ENCODE data around the gene PLB1. TPM values are rescaled to one million over a fixed set of nuclear protein-coding genes. Genes with fewer than 3 reads are reported as not detected.

PLB1 gene
- total RNA-seq, 1 experiment from 2014 or later = 2.4 TPM

DNA sequence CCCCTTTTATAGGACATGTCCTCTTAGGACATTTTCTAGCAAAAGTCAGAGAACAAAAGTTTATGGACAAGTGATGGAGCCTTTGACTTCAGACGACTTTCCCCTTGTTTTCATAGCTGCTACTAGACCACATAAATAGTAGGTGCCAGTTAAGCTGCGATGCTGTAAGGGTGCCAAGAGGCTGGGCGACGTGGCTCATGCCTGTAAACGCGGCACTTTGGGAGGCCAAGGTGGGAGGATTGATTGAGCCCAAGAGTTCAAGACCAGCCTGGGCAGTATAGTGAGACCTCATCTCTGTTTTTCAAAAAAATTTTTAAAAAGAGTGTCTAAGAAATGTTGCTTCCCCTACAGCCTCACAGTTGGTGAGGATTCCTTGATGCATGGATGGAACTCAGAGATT is 2.2 kb upstream of the PLB1 start:
- in situ Hi-C loops (cut with HindIII; ENCODE audit: low sequenced_read_pairs) = no loop called here
- DNase-seq (ENCODE audit: low spot score) = no peak

GRCh38 chr2:28496781-28497180 is 921 bp downstream of the PLB1 start:
- in situ Hi-C loops (cut with HindIII; ENCODE audit: low sequenced_read_pairs) = no loop called here
- no peak for DNase-seq (ENCODE audit: low spot score)

GRCh38 chr2:28497206-28497605 is 1.3 kb downstream of the PLB1 start:
- in situ Hi-C loops (cut with HindIII; ENCODE audit: low sequenced_read_pairs) = no loop called here
- no peak for DNase-seq (ENCODE audit: low spot score)

- in situ Hi-C loops (cut with HindIII; ENCODE audit: low sequenced_read_pairs) = no loop called here
- DNase-seq (ENCODE audit: low spot score) = no peak
Measured at GRCh38 chr2:28499282-28499681, 3.4 kb downstream of the PLB1 start.

GRCh38 chr2:28505361-28505760 is 9.5 kb downstream of the PLB1 start:
- DNase-seq (ENCODE audit: low spot score) = no peak
- in situ Hi-C loops (cut with HindIII; ENCODE audit: low sequenced_read_pairs) = no loop called here

DNA sequence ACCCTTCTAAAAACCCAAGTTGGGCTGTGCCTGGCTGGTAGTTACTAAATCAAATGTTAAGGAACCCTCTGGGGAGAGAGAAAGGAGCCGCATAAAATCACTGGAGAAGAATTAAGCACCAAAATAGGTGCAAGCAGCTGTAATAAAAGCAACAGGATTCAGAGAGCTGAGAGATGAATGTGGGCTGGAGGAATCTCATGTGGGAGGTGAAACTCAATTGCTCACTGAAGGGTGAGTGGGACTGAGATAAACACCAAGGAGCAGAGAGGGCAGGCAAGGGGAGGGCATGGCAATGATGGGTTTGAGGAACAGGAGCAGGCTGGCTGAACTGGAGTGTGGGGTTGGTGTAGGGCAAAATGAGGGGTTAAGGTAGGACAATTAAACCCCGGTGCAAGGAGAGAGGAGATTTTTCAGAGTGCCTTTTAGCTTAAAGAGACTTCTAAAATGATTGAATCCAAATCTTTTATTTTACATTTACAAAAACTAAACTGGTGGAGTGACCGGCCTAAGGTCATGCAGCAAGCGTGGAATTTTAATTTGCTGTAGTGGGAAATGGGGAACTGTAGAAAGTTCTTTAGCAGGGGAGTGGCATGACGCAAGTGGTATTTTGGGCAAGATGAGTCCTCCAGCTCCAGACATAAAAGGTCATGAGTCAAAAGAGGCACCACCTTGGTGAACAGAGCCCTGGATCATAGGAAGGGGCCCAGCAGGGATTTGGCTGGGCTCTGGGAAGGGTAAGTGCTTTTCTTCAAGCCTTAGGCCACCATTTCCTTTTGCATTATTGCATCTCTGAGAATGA is 10.5 kb downstream of the PLB1 start:
- DNase-seq (ENCODE audit: low spot score) = no peak
- in situ Hi-C loops (cut with HindIII; ENCODE audit: low sequenced_read_pairs) = no loop called here

DNA sequence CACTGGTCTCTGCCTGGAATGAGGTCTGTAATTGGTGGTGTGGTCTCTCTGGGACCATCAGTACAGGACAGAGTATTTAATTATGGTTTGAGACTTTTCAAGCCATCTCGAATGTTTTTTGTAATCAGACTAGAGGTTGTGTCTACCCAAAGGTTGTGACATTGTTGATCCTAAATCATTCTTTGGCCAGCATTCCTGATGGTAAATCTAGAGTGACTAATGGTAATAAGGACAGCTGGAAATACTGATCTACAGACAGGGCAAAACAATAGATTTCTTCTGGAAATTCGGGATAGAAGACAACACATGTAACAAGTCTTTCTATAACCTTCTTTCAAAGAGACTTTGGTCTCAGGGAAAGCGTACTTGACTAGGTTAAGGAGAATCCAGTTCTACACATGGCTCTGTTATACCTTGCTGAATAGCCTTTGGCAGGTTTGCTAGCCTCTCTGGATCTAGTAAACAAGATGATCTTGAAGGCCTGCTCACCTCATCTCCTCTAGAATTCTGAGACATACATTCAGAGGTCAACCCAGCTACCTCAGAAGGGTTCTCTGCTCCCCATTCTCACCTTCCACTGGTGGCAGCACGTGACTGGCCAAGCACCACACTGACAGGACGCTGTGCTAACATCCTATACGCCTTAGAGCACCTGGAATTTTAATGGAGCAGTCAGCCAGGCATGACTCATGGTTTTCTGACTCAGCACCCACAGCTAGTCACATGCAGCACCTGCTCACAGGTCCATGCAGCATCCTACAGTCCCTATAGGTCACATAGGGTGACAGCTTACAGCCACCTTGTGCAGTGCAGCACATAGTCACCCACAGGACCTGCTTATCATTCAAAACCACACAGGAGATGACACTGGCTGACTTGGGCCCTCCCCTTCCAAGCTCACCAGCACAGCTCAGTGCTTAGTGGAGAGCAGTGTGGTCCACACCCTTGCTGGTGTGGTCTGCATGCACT is 12.2 kb downstream of the PLB1 start:
- no peak for DNase-seq (ENCODE audit: low spot score)
- in situ Hi-C loops (cut with HindIII; ENCODE audit: low sequenced_read_pairs) = no loop called here

GRCh38 chr2:28509361-28509760 is 13.5 kb downstream of the PLB1 start:
- in situ Hi-C loops (cut with HindIII; ENCODE audit: low sequenced_read_pairs) = no loop called here

GRCh38 chr2:28510184-28510583 is 14.3 kb downstream of the PLB1 start:
- DNase-seq (ENCODE audit: low spot score) = no peak
- in situ Hi-C loops (cut with HindIII; ENCODE audit: low sequenced_read_pairs) = no loop called here

More at GRCh38 chr2:28509361-28509760, 13.5 kb downstream of the PLB1 start:
- DNase-seq (ENCODE audit: low spot score) = no peak

DNA sequence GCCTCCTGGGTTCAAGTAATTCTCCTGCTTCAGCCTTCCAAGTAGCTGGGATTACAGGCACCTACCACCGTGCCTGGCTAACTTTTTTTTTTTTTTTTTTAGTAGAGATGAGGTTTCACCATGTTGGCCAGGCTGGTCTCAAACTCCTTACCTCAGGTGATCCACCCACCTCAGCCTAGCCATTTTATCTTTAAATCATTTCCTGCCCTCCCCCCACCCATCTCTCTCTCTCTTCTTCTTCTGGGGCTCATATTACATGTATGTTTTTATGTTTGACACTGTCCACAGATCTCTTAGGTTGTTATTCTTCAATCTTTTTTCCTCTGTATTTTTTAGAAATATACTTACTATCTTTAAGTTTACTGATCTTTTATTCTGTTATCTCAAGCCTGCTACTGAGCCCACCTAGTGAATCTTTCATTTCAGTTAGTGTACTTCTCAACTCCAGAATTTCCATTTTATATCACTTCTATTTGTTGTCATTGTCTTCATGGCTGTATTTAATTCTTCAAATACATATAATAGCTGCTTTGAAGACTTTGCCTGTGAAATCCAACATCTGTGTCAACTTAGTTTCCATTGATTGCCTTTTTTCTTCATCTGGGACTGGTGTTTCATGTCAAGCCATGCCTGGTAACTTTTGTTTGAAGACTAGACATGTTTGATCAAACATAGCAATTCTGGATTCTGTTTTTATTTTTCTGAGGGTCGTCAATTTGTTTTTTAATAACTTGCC is 16.2 kb downstream of the PLB1 start:
- DNase-seq (ENCODE audit: low spot score) = no peak
- in situ Hi-C loops (cut with HindIII; ENCODE audit: low sequenced_read_pairs) = no loop called here

DNA sequence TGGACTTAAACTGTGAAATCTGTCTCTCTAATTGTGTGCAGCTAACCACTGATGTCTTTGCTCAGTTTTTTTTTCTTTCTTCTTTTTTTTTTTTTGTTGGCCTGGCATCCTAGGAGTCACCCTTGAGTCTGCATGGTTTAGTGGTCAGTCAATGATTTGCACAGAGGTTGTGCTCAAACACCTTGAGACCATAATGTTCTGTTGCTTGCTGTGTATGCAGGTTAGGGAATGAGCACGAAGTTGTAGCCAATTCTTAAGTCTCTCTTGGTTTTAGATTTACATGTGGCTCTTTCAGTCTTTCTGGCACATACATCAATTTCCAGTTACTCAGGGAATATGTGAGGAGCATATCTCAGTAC is 16.7 kb downstream of the PLB1 start:
- in situ Hi-C loops (cut with HindIII; ENCODE audit: low sequenced_read_pairs) = no loop called here
- no peak for DNase-seq (ENCODE audit: low spot score)

DNA sequence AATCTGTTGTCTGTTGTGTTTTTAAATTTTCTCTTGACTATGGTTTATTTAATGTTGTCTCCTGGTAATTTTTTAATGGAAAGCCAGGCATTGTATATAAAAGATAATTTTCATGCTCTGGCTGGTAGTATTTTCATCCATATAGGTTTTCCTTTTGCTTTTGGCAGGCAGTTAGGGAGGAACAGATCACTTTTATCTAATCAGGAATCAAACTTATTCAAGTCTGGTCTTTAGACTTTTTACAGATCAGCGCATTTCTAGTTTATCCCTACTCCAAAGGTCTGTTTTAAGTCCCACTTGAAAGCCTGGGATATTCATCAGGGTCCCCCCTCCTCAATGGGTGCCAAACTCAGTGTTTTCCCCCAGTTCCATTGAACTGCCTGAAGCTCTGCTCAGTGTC is 17.2 kb downstream of the PLB1 start:
- DNase-seq (ENCODE audit: low spot score) = no peak
- in situ Hi-C loops (cut with HindIII; ENCODE audit: low sequenced_read_pairs) = no loop called here

DNA sequence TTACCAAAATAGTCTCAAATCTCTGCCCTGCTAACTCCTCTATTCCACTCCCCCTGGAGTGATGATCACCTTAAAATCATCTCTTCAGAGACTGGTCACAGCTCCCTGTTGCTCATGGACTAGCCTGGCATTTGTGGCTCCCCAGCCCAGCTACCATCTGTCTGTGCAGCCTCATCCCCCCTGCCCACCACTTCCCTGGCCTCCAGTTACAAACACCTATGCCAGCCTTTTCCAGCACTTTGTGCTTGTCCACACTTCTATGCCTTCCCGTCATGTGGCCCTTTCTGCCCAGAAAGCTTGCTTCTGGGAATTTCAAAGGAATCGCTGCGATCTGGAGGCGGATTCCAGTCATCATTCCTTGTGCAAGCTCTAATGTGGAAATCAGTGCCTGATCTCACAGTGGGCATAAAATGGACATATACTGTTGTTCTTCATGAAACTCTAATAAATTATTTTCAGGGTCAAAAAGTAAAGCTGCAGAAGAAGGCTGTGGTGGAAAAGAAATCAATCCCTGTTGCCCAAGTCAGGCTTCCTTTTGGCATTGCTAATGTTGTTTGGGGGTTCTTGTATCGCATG is 19.4 kb downstream of the PLB1 start:
- in situ Hi-C loops (cut with HindIII; ENCODE audit: low sequenced_read_pairs) = no loop called here
- no peak for DNase-seq (ENCODE audit: low spot score)

GRCh38 chr2:28516430-28516829 is 20.6 kb downstream of the PLB1 start:
- no peak for DNase-seq (ENCODE audit: low spot score)
- in situ Hi-C loops (cut with HindIII; ENCODE audit: low sequenced_read_pairs) = no loop called here

DNA sequence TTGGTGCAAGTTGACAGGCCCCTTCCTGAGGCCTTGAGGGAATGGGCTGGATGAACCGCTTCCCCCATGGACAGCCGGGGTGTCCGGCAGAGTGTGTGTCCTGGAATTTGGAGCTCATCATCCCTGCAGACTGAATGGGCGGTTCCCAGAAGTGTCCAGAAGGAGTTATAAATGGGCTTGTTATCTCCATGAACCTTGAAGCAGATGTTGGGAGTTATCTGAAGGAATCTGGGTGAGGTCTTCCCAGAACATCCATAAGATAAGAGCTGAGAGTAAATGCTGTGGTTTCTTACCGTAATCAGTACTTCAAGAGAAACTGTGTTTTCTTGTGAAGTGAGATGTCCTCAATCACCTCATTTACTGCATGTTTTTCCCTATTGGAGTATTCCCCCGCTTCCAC is 21.1 kb downstream of the PLB1 start:
- DNase-seq (ENCODE audit: low spot score) = no peak
- in situ Hi-C loops (cut with HindIII; ENCODE audit: low sequenced_read_pairs) = no loop called here

GRCh38 chr2:28521663-28522062 is 25.8 kb downstream of the PLB1 start:
- in situ Hi-C loops (cut with HindIII; ENCODE audit: low sequenced_read_pairs) = no loop called here
- DNase-seq (ENCODE audit: low spot score) = no peak

DNA sequence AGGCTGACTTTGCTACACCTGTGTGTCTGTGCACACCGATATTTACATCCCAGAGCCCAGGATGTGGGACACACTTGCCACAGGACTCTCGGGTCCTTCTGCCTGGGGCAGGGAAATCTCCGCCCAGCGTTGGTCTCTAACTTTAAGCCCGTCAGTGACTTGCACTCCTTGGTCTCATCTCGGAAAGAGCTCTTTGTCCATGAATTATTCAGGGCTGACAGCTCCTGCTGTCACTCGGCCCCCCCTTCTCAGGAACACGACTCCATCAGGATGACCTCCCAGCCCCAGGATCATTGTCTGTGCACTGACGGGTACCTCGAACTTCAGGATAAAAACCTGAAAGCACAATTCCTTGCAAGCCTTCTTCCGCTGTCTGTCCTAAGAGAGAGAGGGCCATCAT is 26.6 kb downstream of the PLB1 start:
- no peak for DNase-seq (ENCODE audit: low spot score)
- in situ Hi-C loops (cut with HindIII; ENCODE audit: low sequenced_read_pairs) = no loop called here

GRCh38 chr2:28523902-28524301 is 28.0 kb downstream of the PLB1 start:
- in situ Hi-C loops (cut with HindIII; ENCODE audit: low sequenced_read_pairs) = no loop called here
- no peak for DNase-seq (ENCODE audit: low spot score)

DNA sequence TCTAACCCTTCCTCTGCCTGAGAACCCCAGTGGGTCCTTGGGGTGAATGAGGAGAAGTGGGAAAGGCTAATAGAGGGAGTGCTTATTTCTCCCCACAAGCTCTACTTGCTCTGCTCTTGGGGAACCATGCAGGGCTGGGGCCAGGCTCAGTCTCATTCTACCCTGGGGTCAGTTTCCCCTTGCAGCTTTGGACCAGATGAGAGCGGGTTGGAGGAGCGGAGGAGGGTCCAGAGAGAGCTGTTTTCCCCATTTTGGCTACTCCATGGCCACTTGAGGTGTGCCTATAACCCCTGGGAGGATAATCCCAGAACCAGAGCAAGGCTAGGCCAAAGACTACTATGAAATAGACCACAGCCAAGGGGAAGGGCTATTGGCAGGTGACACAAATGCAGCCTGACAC is 29.6 kb downstream of the PLB1 start:
- in situ Hi-C loops (cut with HindIII; ENCODE audit: low sequenced_read_pairs) = no loop called here
- no peak for DNase-seq (ENCODE audit: low spot score)
